OCI-LY7 (cell line): ENCODE measurements around the gene ADGRL2. TPM values are rescaled to one million over a fixed set of nuclear protein-coding genes. Genes with fewer than 3 reads are reported as not detected.

Experiments
- BruUV-seq: library from RNA; stranded (reverse); fragments of 400-500 nt; replicated peaks from 2 replicates; lab custom pipeline; 2021; lab: Mats Ljungman, UMichigan
- CTCF ChIA-PET: fragments of 300-600 bp; sonication (Branson Sonifier 250); formaldehyde crosslinking; loops from one replicate; lab custom pipeline; 2022; ENCODE audit warnings: antibody characterized with exemption; ENCODE audit not compliant: unreplicated experiment; lab: Charles Lee
- POLR2A ChIA-PET: fragments of 300-600 bp; sonication (Branson Sonifier 250); formaldehyde crosslinking; loops from one replicate; lab custom pipeline; 2022; ENCODE audit warnings: antibody characterized with exemption; lab: Charles Lee
- DNase-seq: peaks from one replicate; pipeline ENCODE4 v3.0.0-alpha.2; 2015; ENCODE audit warnings: low spot score
- H2AFZ ChIP-seq: fragments of 200-600 bp; sonication (generic), shearing (Covaris generic); 2 replicates; pipeline ENCODE4 v1.6.1; 2014; ENCODE audit warnings: mild to moderate bottlenecking, antibody characterized with exemption, low read length, moderate library complexity
- H3K27ac ChIP-seq: fragments of 200-600 bp; sonication (generic); 2 replicates; pipeline ENCODE4 v1.5.1; 2014; ENCODE audit warnings: mixed run types, low read depth, mild to moderate bottlenecking, moderate library complexity, low read length, inconsistent platforms; ENCODE audit not compliant: poor library complexity, severe bottlenecking
- H3K36me3 ChIP-seq: fragments of 200-600 bp; sonication (generic); 2 replicates; pipeline ENCODE4 v1.6.1; 2014; ENCODE audit warnings: mild to moderate bottlenecking, antibody characterized with exemption, low read length, moderate library complexity, mixed read lengths; ENCODE audit not compliant: insufficient read depth
- H3K4me1 ChIP-seq: fragments of 200-600 bp; sonication (generic); 2 replicates; pipeline ENCODE4 v1.5.1; 2014; ENCODE audit warnings: mild to moderate bottlenecking, low read length; ENCODE audit not compliant: insufficient read depth, poor library complexity, severe bottlenecking
- H3K4me2 ChIP-seq: fragments of 200-600 bp; sonication (generic); 2 replicates; pipeline ENCODE4 v1.6.1; 2014; ENCODE audit warnings: mild to moderate bottlenecking, low read length
- H3K4me3 ChIP-seq: fragments of 200-600 bp; sonication (generic); 2 replicates; pipeline ENCODE4 v1.5.1; 2014; ENCODE audit warnings: mild to moderate bottlenecking, low read depth, low read length; ENCODE audit not compliant: poor library complexity, severe bottlenecking
- H3K79me2 ChIP-seq: fragments of 200-600 bp; sonication (generic); 2 replicates; pipeline ENCODE4 v1.6.1; 2016; ENCODE audit warnings: low read depth, mild to moderate bottlenecking, low read length, moderate library complexity, mixed read lengths; ENCODE audit not compliant: insufficient read depth
- H3K9me2 ChIP-seq: fragments of 200-600 bp; sonication (generic); 2 replicates; pipeline ENCODE4 v1.6.1; 2016; ENCODE audit warnings: mild to moderate bottlenecking, low read length, mixed read lengths; ENCODE audit not compliant: insufficient read depth
- H3K9me3 ChIP-seq: fragments of 200-600 bp; sonication (generic); 2 replicates; pipeline ENCODE4 v1.6.1; 2014; ENCODE audit warnings: mild to moderate bottlenecking, mixed run types, low read length, mixed read lengths
- H4K20me1 ChIP-seq: fragments of 200-600 bp; sonication (generic); 2 replicates; pipeline ENCODE4 v1.6.1; 2014; ENCODE audit warnings: mild to moderate bottlenecking, antibody characterized with exemption, low read length, moderate library complexity, mixed read lengths; ENCODE audit not compliant: insufficient read depth
- CTCF ChIP-seq: fragments of 200-600 bp; sonication (generic); conservative IDR thresholded peaks from 2 replicates; pipeline ENCODE4 v1.5.1; 2014; ENCODE audit warnings: mild to moderate bottlenecking, antibody characterized with exemption, low read length, moderate library complexity, mixed read lengths
- EZH2phosphoT487 ChIP-seq: fragments of 200-600 bp; sonication (generic); IDR thresholded peaks from 2 replicates; pipeline ENCODE4 v1.6.1; 2018; ENCODE audit warnings: low read depth, borderline replicate concordance, mild to moderate bottlenecking, mixed run types, antibody characterized with exemption, low read length, moderate library complexity, mixed read lengths
- intact Hi-C: fragments of 100-400 bp; cut with micrococcal nuclease; formaldehyde crosslinking; loops from one replicate; pipeline ENCODE4 v1.10.0; 2022; ENCODE audit not compliant: unreplicated experiment
- total RNA-seq, 2 experiments: library from RNA; depleted of rRNA in 1 of 2; stranded (reverse); fragments of >200 nt in 1 of 2; shearing (Covaris generic) in 1 of 2; gene quantifications; 2 replicates each; pipeline ENCODE4 v1.2.3, GENCODE V29; 2014 to 2022

ADGRL2 gene
- total RNA-seq, 2 experiments from 2014 or later: not detected

- BruUV-seq: no TSS peak
- no peak overlapping the region for H2AFZ ChIP-seq
- no peaks in the 10 kb centered on the region for H3K4me1 ChIP-seq
- no peaks in the 10 kb centered on the region for H3K36me3 ChIP-seq
- no peaks in the 10 kb centered on the region; the same call in 1 of the 2 replicates for H4K20me1 ChIP-seq
- H3K4me2 ChIP-seq: no peak overlapping the region
- POLR2A ChIA-PET: interaction anchor here (0.6 to 1.2 kb wide), 2 partner anchors 46 to 461 kb away, joined by 3 to 6 read pairs; no protein-coding TSS in a partner anchor
- intact Hi-C loops: no loop called here
- H3K9me3 ChIP-seq: no peaks in the 10 kb centered on the region
- H3K9me2 ChIP-seq: no peaks in the 10 kb centered on the region
- no peak overlapping the region for H3K4me3 ChIP-seq
- TF ChIP-seq CTCF (no peak), EZH2phosphoT487 (no peak)
- DNase-seq: no peak
- CTCF ChIA-PET: no interaction called here
- no peak overlapping the region for H3K27ac ChIP-seq
- H3K79me2 ChIP-seq: no peaks in the 10 kb centered on the region
Observed at GRCh38 chr1:81950037-81950436, 149.3 kb downstream of the ADGRL2 start.

- POLR2A ChIA-PET: interaction anchor here (0.6 to 1.2 kb wide), 2 partner anchors 45 to 461 kb away, joined by 3 to 6 read pairs; no protein-coding TSS in a partner anchor
- no peak for DNase-seq
- Histone ChIP-seq H3K27ac (no peak overlapping the region), H3K4me1 (no peaks in the 10 kb centered on the region), H2AFZ (no peak overlapping the region), H3K9me3 (no peaks in the 10 kb centered on the region), H4K20me1 (no peaks in the 10 kb centered on the region; the same call in 1 of the 2 replicates), H3K4me2 (no peak overlapping the region), H3K9me2 (no peaks in the 10 kb centered on the region; the same call in 1 of the 2 replicates), H3K36me3 (no peaks in the 10 kb centered on the region), H3K4me3 (no peak overlapping the region), H3K79me2 (no peaks in the 10 kb centered on the region)
- intact Hi-C loops: no loop called here
- CTCF ChIA-PET: no interaction called here
- no peak for TF ChIP-seq EZH2phosphoT487
- no peak for TF ChIP-seq CTCF
- BruUV-seq: no TSS peak
Observed at GRCh38 chr1:81950591-81951244, 150.0 kb downstream of the ADGRL2 start.

GRCh38 chr1:81954534-81955020 is 153.8 kb downstream of the ADGRL2 start:
- Histone ChIP-seq H3K79me2 (no peaks in the 10 kb centered on the region), H3K4me3 (no peak overlapping the region), H3K4me2 (no peak overlapping the region), H3K9me2 (no peaks in the 10 kb centered on the region; the same call in 1 of the 2 replicates), H3K9me3 (no peaks in the 10 kb centered on the region), H3K4me1 (no peaks in the 10 kb centered on the region), H4K20me1 (no peaks in the 10 kb centered on the region), H2AFZ (no peak overlapping the region), H3K27ac (no peak overlapping the region), H3K36me3 (no peaks in the 10 kb centered on the region)
- CTCF ChIA-PET: no interaction called here
- no peak for DNase-seq
- POLR2A ChIA-PET: interaction anchor here (0.6 to 0.7 kb wide), 2 partner anchors 728 to 1746 kb away, joined by 3 read pairs; no protein-coding TSS in a partner anchor
- TF ChIP-seq EZH2phosphoT487: no peak
- TF ChIP-seq CTCF: no peak
- intact Hi-C loops: no loop called here
- no TSS peak for BruUV-seq
